ENCODE data around the gene KRT26. TPM values are rescaled to one million over a fixed set of nuclear protein-coding genes. Genes with fewer than 3 reads are reported as not detected.
"Not testable (repeated sequence)": the region's sequence is repeated elsewhere in the genome, so short reads cannot be mapped to it uniquely, and the experiment has no call there.

Gene KRT26
- total RNA-seq, 1 donor from 2014 or later, result not detected

GRCh38 chr17:40818343-40818732 lies 46.3 kb upstream of the KRT26 start:
- DNase-seq (ENCODE audit: low read depth) (no peak), FAIRE-seq (no peak)
- TF ChIP-seq CTCF (IDR thresholded peaks at IDR 0.05; ENCODE audit: insufficient read depth, low read length, severe bottlenecking), result no peak
- peak overlapping the region; percentile 60 for H3K4me3 ChIP-seq (ENCODE audit: low read depth, low read length)
- H3K27me3 ChIP-seq (ENCODE audit: control insufficient read depth, insufficient read depth, low read length), result no peaks in the 10 kb centered on the region
- H3K36me3 ChIP-seq (ENCODE audit: control insufficient read depth, insufficient read depth, low read length), result peaks cover 3% of the 10 kb centered on the region

- Histone ChIP-seq H3K4me3 (ENCODE audit: low read depth, low read length) (no peak overlapping the region), H3K36me3 (ENCODE audit: control insufficient read depth, insufficient read depth, low read length) (peaks cover 3% of the 10 kb centered on the region), H3K27me3 (ENCODE audit: control insufficient read depth, insufficient read depth, low read length) (no peaks in the 10 kb centered on the region)
- DNase-seq (ENCODE audit: low read depth) (no peak), FAIRE-seq (no peak)
- no peak for TF ChIP-seq CTCF (IDR thresholded peaks at IDR 0.05; ENCODE audit: insufficient read depth, low read length, severe bottlenecking)
Measured at GRCh38 chr17:40817103-40817682, 45.2 kb upstream of the KRT26 start.

GRCh38 chr17:40816569-40816968 lies 44.6 kb upstream of the KRT26 start:
- Histone ChIP-seq H3K4me3 (ENCODE audit: low read depth, low read length) (no peak overlapping the region), H3K36me3 (ENCODE audit: control insufficient read depth, insufficient read depth, low read length) (peaks cover 3% of the 10 kb centered on the region), H3K27me3 (ENCODE audit: control insufficient read depth, insufficient read depth, low read length) (no peaks in the 10 kb centered on the region)
- no peak for FAIRE-seq
- no peak for TF ChIP-seq CTCF (IDR thresholded peaks at IDR 0.05; ENCODE audit: insufficient read depth, low read length, severe bottlenecking)
- no peak for DNase-seq (ENCODE audit: low read depth)

GRCh38 chr17:40815381-40815780 lies 43.4 kb upstream of the KRT26 start:
- no peak for DNase-seq (ENCODE audit: low read depth)
- no peaks in the 10 kb centered on the region for H3K27me3 ChIP-seq (ENCODE audit: control insufficient read depth, insufficient read depth, low read length)
- H3K36me3 ChIP-seq (ENCODE audit: control insufficient read depth, insufficient read depth, low read length), result peaks cover 3% of the 10 kb centered on the region
- TF ChIP-seq CTCF (IDR thresholded peaks at IDR 0.05; ENCODE audit: insufficient read depth, low read length, severe bottlenecking), result no peak
- H3K4me3 ChIP-seq (ENCODE audit: low read depth, low read length), result no peak overlapping the region
- FAIRE-seq, result no peak

GRCh38 chr17:40814657-40815056 lies 42.7 kb upstream of the KRT26 start:
- FAIRE-seq; H3K36me3 ChIP-seq (ENCODE audit: control insufficient read depth, insufficient read depth, low read length); DNase-seq (ENCODE audit: low read depth); H3K27me3 ChIP-seq (ENCODE audit: control insufficient read depth, insufficient read depth, low read length); H3K4me3 ChIP-seq (ENCODE audit: low read depth, low read length): not testable (repeated sequence)

- FAIRE-seq (no peak), DNase-seq (ENCODE audit: low read depth) (peak; percentile 92)
- no peaks in the 10 kb centered on the region for H3K27me3 ChIP-seq (ENCODE audit: control insufficient read depth, insufficient read depth, low read length)
- TF ChIP-seq CTCF (IDR thresholded peaks at IDR 0.05; ENCODE audit: insufficient read depth, low read length, severe bottlenecking), result no peak
- H3K4me3 ChIP-seq (ENCODE audit: low read depth, low read length), result no peak overlapping the region
- H3K36me3 ChIP-seq (ENCODE audit: control insufficient read depth, insufficient read depth, low read length), result peaks cover 3% of the 10 kb centered on the region
Measured at GRCh38 chr17:40813804-40814203, 41.8 kb upstream of the KRT26 start.

All from bronchial epithelial cell (primary cell).